HG02623 (cell line): ENCODE data around the gene EVI5L.
"Not testable (repeated sequence)": the region's sequence is repeated elsewhere in the genome, so short reads cannot be mapped to it uniquely, and the experiment has no call there.

Experiments
- ATAC-seq: cut with Tn5 transposase; IDR thresholded peaks from one replicate; pipeline ENCODE4 v1.9.1; 2021; ENCODE audit warnings: moderate library complexity; ENCODE audit not compliant: unreplicated experiment

The EVI5L gene

DNA sequence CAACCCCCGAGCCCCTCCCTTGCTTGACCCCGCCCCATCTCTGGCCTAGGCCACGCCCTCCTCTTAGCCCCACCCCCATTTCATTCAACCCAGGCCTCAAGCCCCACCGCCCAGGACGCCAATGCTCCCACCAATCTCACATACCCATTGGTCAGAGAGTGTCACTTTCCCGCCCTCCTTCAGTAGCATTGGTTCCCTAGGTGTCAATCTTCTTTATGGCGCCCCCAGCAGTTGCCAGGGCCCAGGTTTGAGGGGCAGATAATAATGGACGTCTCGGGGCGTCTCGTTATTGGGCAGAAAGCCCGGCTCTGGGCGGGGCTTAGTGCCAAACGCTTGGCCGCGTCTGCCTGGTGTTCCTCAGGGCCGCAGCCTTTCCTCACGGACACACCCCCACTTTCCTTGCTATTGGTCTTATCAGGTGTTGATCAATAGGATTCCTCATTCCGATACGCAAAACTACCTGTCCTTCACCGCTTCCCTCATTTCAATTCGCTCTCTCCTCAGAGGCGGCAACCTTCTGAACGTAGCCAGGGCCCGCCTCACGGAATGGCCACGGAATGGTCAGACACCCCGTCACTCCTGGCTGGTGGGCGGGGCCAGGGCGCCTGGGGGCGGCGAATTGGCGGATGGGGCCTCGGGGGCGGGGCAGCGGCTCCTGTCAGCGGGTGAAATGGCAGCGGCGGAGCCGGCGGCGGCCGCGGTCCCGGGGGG is at the start of gene EVI5L:
Gene EVI5L (plus strand): TSS at position 658 of the 711 bp plus-strand sequence. CDS start 16,325 bp downstream, outside the sequence.
- ATAC-seq = peak; percentile 79

DNA sequence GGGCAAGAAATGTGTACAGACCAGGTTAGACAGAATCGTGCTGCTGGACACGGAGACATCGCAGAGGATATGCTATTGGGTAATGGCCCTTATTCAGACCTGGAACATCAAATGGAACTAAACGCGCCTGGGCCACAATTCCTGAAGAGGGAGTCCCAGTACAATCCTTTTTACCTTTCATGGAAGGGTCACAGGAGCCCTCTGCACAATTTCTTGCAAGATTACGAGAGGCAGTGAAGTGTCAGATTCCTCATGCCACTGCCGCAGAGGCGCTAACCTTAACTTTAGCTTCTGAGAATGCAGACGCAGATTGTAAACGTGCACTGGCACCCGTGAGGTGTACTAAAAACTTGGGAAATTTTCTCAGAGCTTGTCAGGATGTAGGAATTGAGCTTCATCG is 48.9 kb upstream of the EVI5L start:
- ATAC-seq = no peak

DNA sequence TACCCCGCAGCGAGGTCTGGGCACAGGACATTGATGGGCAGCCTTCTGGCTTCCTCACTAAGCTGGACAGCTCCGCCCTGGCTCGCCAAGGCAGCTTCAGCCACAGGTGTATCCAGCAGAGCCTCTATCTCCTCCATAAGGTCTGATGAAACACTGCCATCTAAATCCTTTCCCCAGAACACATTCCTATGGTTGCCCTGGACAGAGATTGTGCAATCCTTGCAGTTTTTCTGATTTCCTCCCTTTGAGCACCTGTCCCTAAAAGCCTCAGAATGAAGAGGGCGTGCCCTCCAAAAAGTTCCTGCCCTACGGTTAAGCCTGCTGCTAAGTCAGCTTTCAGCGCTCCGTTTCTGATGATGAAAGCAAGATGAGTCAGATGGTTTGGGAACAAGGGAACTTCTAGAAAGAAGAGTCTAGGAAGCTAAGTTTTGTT is 46.0 kb upstream of the EVI5L start:
- ATAC-seq = no peak

DNA sequence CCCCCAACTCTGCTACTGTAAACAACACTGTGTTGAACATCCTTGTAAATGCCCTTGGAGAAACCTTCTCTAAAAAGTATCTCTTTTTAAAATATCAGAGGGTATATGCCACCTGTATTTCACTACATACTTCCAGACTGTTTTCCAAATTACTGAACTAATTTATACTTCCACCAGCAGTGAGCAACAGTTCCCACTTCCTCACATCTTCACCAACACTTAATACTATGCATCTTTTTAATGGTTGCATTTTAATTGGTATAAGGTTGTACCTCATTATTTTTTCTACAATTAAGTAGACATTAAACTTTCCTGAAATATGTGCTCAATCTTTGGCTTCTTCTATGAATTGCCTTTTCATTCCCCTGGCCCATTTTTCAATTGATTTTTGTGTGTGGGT is 45.2 kb upstream of the EVI5L start:
- no peak for ATAC-seq

DNA sequence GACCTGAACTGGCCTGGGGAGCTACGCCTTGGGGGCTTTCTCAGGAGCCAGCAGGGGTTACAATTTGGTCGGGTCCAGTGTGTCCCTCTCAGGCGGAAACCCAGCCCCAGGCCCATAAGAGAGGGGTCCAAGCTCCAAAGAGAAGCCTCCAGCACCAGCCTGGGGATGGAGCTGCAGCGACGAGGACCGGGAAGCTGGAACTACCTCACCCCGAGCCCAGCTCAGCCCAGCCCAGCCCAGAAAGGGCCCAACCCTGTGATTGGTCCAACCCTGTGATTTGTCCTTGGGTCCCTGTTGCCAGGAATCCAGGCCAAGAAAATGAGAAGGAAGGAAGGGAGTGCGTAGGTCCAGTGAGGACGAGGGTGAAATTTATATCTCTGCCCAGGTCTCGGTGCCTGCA is 42.9 kb upstream of the EVI5L start:
- no peak for ATAC-seq

GRCh38 chr19:7787602-7788177 is 42.3 kb upstream of the EVI5L start:
- no peak for ATAC-seq

- ATAC-seq = no peak
Observed at GRCh38 chr19:7788178-7788932, 41.7 kb upstream of the EVI5L start.

DNA sequence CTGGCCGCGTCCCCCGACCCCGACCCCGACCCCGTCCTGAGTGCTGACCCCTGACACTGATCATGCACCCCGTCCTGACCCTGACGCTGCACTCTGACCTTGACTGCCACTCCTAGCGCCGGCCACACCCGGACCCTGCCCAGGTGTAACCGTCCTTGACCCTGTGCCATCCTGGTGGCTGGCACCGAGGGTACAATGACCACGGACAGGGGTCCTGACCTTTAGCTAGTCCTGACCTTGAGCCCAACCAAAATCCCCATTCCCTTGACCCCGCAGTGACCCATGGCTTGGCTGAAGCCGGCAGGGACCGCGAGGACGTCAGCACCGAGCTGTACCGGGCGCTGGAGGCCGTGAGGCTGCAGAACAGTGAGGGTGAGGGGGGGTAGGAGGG is 41.1 kb upstream of the EVI5L start:
- no peak for ATAC-seq

GRCh38 chr19:7789447-7789846 is 40.6 kb upstream of the EVI5L start:
- no peak for ATAC-seq

DNA sequence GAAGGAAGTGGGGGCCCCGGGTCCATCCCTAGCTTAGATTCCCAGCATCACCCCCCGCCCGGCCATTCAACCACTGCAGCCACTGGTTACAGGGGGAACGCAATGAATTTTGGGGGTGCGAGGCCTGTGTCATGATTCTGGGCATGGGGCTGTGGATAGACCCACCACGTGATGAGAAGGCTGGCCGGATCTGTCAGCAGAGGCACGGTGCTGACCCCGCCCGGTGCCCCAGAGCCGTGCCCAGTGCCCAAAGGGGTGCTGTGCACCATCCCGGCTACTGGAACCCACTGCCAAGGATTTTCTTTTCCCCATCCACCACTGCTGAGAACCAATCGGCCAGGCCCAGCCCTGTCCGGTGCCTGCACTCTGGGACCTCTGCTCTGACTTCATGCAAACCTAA is 39.6 kb upstream of the EVI5L start:
- ATAC-seq = no peak

DNA sequence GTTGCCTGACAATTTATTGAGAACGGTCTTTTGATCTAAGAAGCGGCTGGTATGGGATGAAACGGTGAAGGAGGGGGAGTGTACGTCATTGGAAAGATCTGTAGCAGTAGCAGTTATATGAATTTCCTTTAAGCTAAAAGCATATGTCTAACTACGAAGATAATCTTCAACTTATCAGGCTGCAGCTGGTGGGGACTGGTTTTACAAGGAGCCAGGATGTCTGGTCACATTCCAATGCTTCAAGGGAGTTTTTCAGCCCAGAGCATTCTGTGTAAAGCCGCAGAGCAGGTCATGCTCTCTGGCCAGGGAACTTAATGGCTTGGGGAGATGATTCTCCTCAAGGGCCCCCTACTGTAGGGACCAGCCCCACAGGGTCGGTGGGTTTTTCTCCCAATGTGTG is 37.7 kb upstream of the EVI5L start:
- ATAC-seq = no peak

- ATAC-seq = not testable (repeated sequence)
Observed at GRCh38 chr19:7792701-7793100, 37.3 kb upstream of the EVI5L start.

GRCh38 chr19:7793493-7793892 is 36.5 kb upstream of the EVI5L start:
- no peak for ATAC-seq

- ATAC-seq = no peak
Observed at GRCh38 chr19:7795555-7796161, 34.4 kb upstream of the EVI5L start.

DNA sequence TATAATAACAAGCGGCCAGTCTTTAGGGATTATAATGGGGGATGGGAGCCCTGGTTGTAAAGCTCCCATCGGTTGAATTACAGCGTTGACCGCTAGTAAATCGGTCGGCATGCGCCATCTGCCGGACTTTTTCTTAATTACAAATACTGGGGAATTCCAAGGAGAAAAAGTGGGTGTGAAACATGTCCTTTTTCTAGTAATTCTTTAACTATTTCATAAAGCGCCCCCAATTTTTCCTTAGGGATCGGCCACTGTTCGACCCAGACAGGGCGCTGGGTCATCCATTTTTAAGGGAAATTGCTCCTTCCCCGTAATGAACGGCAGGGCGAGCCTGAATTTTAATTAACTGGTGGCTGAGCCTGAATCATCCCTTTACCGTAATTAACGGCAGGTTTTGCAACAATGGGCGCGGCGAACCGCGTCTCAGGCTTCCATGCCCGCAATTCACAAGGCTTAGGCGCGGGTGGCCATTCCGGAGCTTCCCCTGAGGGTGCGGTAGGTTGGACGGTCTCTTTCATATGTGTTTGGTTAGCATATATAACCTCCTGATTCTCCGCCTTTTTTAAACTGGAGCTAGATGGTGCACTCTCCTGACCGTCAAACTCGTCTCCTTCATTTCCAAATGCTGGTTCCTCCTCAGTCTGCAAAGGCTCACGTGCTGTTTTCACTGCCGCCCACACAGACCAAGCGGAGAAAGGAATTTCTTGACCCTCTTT is 30.2 kb upstream of the EVI5L start:
- ATAC-seq = no peak

DNA sequence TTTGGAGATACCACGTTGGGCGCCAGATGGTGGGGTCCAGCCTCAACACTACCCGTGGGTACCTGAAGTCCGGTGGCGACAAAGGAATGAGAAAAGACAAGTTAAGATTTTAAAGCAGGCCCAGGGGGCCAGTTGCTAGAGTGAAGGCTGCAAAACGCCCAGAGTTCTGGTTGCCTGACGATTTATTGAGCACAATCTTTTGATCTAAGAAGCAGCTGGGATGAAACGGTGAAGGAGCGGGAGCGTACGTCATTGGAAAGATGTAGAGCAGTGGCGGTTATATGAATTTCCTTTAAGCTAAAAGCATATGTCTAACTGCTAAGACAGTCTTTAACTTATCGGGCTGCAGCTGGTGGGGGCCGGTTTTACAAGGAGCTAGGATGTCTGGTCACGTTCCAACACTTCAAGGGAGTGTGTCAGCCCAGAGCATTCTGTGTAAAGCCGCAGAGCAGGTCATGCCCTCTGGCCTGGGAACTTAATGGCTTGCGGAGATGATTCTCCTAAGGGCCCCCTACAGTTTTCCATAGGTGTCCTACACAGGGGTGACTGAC is 28.9 kb upstream of the EVI5L start:
- no peak for ATAC-seq

DNA sequence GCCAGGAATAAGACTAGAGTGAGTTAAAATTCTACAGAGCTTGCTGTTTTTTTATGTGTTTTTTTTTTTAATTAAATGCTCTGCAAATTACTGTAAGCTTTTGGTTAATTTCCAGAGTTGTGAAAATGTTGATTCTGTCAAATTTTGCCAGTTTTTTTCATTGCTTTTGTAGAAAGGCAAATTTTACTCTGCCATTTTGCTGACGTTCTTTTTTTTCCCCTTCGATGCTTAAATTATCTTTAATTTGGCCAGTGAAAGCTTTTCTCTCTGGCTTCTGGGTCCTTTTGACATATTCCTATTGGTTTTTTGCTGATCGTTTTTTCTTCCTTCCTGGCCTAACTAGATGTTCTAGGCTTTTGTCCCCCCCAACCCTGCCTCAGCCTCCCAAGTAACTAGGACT is 23.8 kb upstream of the EVI5L start:
- ATAC-seq = no peak

DNA sequence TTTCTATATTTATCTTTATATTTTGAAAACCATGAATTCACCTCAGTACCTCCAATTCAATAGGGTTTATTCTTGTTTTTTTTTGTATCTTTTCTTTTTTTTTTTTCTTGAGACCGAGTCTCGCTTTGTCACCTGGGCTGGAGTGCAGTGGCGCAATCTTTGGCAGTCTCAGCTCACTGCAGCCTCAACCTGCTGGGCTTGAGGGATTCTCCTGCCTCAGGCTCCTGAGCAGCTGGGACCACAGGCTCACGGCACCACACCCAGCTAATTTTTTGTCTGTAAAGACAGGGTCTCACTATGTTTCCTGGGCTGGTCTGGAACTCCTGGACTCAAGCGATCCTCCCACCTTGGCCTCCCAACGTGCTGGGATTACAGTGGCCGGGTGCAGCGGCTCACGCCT is 23.1 kb upstream of the EVI5L start:
- ATAC-seq = no peak

DNA sequence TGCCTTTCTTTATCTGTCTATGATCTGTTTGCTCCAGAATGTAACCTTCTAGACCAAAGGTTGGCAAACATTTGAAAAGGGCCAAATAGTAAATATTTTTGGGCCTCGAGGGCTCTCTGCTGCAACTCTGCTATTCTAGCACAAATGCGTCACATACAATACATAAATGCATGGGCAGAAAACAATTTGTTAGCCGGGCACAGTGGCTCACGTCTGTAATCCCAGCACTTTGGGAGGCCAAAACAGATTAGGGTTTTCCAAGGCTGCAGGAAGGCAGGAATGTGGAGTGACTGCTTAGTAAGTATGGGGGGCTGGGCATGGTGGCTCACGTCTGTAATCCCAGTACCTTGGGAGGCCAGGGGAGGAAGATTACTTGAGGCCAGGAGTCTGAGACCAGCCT is 21.9 kb upstream of the EVI5L start:
- no peak for ATAC-seq

GRCh38 chr19:7811989-7812388 is 18.0 kb upstream of the EVI5L start:
- no peak for ATAC-seq

GRCh38 chr19:7815325-7815724 is 14.7 kb upstream of the EVI5L start:
- ATAC-seq = no peak
